Measurements from ENCODE around the gene KLC3.

GRCh38 chr19:45305007-45305406, 35.5 kb upstream of the KLC3 start:
- TF ChIP-seq CTCF (IDR thresholded peaks at IDR 0.05; ENCODE audit: low read length) (no peak), EZH2 (IDR thresholded peaks at IDR 0.05; ENCODE audit: borderline replicate concordance, low read length) (no peak)

Measured in OCI-LY1 (cell line).